WTC11 (cell line): ENCODE measurements around the gene NEFH. TPM values are rescaled to one million over a fixed set of nuclear protein-coding genes. Genes with fewer than 3 reads are reported as not detected.

Experiments used
- ATAC-seq: fragments of 200-7000 bp; cut with Tn5 transposase; 2 replicates; pipeline ENCODE4 v1.10.0; 2021; ENCODE audit warnings: mild to moderate bottlenecking, moderate library complexity
- CTCF ChIA-PET: fragments of 300-600 bp; sonication (Branson Sonifier 250); formaldehyde crosslinking; loops from one replicate; lab custom pipeline; 2021; ENCODE audit warnings: antibody characterized with exemption; lab: Charles Lee
- POLR2A ChIA-PET: fragments of 350-600 bp; sonication (Branson Sonifier 250); formaldehyde crosslinking; loops from one replicate; lab custom pipeline; 2021; ENCODE audit warnings: antibody characterized with exemption; lab: Charles Lee
- DNase-seq: peaks from one replicate; pipeline ENCODE4 v3.0.0; 2021; ENCODE audit warnings: low spot score
- H3K27ac Mint-ChIP-seq: 2 replicates; pipeline ENCODE4 v1.8.0; 2021; ENCODE audit warnings: mixed read lengths
- H3K27me3 Mint-ChIP-seq: 2 replicates; pipeline ENCODE4 v1.8.0; 2021; ENCODE audit warnings: low read depth, mild to moderate bottlenecking, moderate library complexity, mixed read lengths
- H3K36me3 Mint-ChIP-seq: 2 replicates; pipeline ENCODE4 v1.8.0; 2021; ENCODE audit warnings: mixed read lengths
- H3K4me1 Mint-ChIP-seq: 2 replicates; pipeline ENCODE4 v1.8.0; 2022; ENCODE audit warnings: mixed read lengths
- H3K4me3 Mint-ChIP-seq: 2 replicates; pipeline ENCODE4 v1.8.0; 2021; ENCODE audit warnings: mild to moderate bottlenecking, moderate library complexity, mixed read lengths
- H3K9me3 Mint-ChIP-seq: 2 replicates; pipeline ENCODE4 v1.8.0; 2021; ENCODE audit warnings: mixed read lengths
- ATF6 ChIP-seq: sonication (generic); formaldehyde crosslinking; IDR thresholded peaks from 2 replicates; pipeline ENCODE4 v1.8.1; 2023; ENCODE audit warnings: mild to moderate bottlenecking, missing genetic modification reagents
- E2F4 ChIP-seq: sonication (generic); formaldehyde crosslinking; IDR thresholded peaks from 2 replicates; pipeline ENCODE4 v1.8.1; 2022; ENCODE audit warnings: low read depth, mild to moderate bottlenecking, moderate library complexity, missing genetic modification reagents, borderline replicate concordance
- ERG ChIP-seq: fragments of 250-450 bp; sonication (Bioruptor Pico); IDR thresholded peaks from 2 replicates; pipeline ENCODE4 v1.8.0; 2021; ENCODE audit warnings: mild to moderate bottlenecking
- ETV6 ChIP-seq: sonication (generic); formaldehyde crosslinking; IDR thresholded peaks from 2 replicates; pipeline ENCODE4 v1.8.1; 2022; ENCODE audit warnings: mild to moderate bottlenecking, missing genetic modification reagents
- KAT7 ChIP-seq: sonication (generic); formaldehyde crosslinking; IDR thresholded peaks from 2 replicates; pipeline ENCODE4 v1.8.1; 2023; ENCODE audit warnings: missing genetic modification reagents, mild to moderate bottlenecking, borderline replicate concordance
- MXD4 ChIP-seq: fragments of 250-450 bp; sonication (Bioruptor Pico); IDR thresholded peaks from 2 replicates; pipeline ENCODE4 v1.8.0; 2021; ENCODE audit warnings: mild to moderate bottlenecking, moderate library complexity, borderline replicate concordance
- OVOL2 ChIP-seq: fragments of 250-450 bp; sonication (Bioruptor Pico); IDR thresholded peaks from 2 replicates; pipeline ENCODE4 v1.9.0; 2021; ENCODE audit warnings: mild to moderate bottlenecking, borderline replicate concordance
- PREB ChIP-seq: sonication (generic); formaldehyde crosslinking; IDR thresholded peaks from 2 replicates; pipeline ENCODE4 v1.8.1; 2022; ENCODE audit warnings: mild to moderate bottlenecking, missing genetic modification reagents, moderate library complexity, borderline replicate concordance
- PRRX2 ChIP-seq: fragments of 250-450 bp; sonication (Bioruptor Pico); IDR thresholded peaks from 2 replicates; pipeline ENCODE4 v1.8.0; 2021; ENCODE audit warnings: mild to moderate bottlenecking
- USF2 ChIP-seq: sonication (generic); formaldehyde crosslinking; IDR thresholded peaks from 2 replicates; pipeline ENCODE4 v1.8.1; 2023; ENCODE audit warnings: mild to moderate bottlenecking, missing genetic modification reagents, moderate library complexity
- ZBTB43 ChIP-seq: sonication (generic); formaldehyde crosslinking; IDR thresholded peaks from 2 replicates; pipeline ENCODE4 v1.8.1; 2023; ENCODE audit warnings: mild to moderate bottlenecking, missing genetic modification reagents
- ZNF423 ChIP-seq: fragments of 250-450 bp; sonication (Bioruptor Pico); IDR thresholded peaks from 2 replicates; pipeline ENCODE4 v2.1.2; 2022; ENCODE audit warnings: mild to moderate bottlenecking, moderate library complexity
- ZNF425 ChIP-seq: fragments of 250-450 bp; sonication (Bioruptor Pico); conservative IDR thresholded peaks from 2 replicates; pipeline ENCODE4 v1.9.0; 2021; ENCODE audit warnings: mild to moderate bottlenecking
- total RNA-seq: library from RNA; stranded (reverse); gene quantifications from 3 replicates; pipeline ENCODE4 v1.2.3, GENCODE V29; 2021

The NEFH gene
- total RNA-seq, 1 experiment from 2014 or later = 2.6 TPM

GRCh38 chr22:29470159-29470855 is 9.7 kb upstream of the NEFH start (continued):
- no peak for TF ChIP-seq OVOL2 (CRISPR knock-in tag)
- 0 out of 2 replicates have a peak, but pooled peaks have one; percentile 33 for TF ChIP-seq ZBTB43 (CRISPR knock-in tag)
- no peak for TF ChIP-seq ATF6 (CRISPR knock-in tag)
- no peak for TF ChIP-seq PREB (CRISPR knock-in tag)
- no peak for TF ChIP-seq PRRX2 (CRISPR knock-in tag)
- TF ChIP-seq ZNF423 = no peak
- no peak for TF ChIP-seq USF2 (CRISPR knock-in tag)
- TF ChIP-seq ZNF425 (CRISPR knock-in tag) = no peak
- TF ChIP-seq ETV6 (CRISPR knock-in tag) = peak; percentile 68
- TF ChIP-seq KAT7 (CRISPR knock-in tag) = no peak
- TF ChIP-seq ERG (CRISPR knock-in tag) = no peak
- no peak for TF ChIP-seq E2F4

- H3K27ac Mint-ChIP-seq = no peak overlapping the region
- TF ChIP-seq MXD4 (CRISPR knock-in tag) = no peak
- H3K4me1 Mint-ChIP-seq = peaks cover 26% of the 10 kb centered on the region
- ATAC-seq (no peak), DNase-seq (no peak)
- H3K4me3 Mint-ChIP-seq = no peak overlapping the region
- H3K27me3 Mint-ChIP-seq = peaks cover 52% of the 10 kb centered on the region
- ChIA-PET POLR2A (no interaction called here), CTCF (interaction anchor here (0.6 to 5.8 kb wide), 3 partner anchors 10 to 94 kb away, joined by 3 to 60 read pairs (median 10); partner anchors contain the start of gene NEFH)
- H3K36me3 Mint-ChIP-seq = no peaks in the 10 kb centered on the region
- H3K9me3 Mint-ChIP-seq = no peaks in the 10 kb centered on the region
Measured at GRCh38 chr22:29473001-29473400, 7.0 kb upstream of the NEFH start.
